Adrenal gland (tissue), 12 donors: Measurements from ENCODE around the gene AK3. TPM values are rescaled to one million over a fixed set of nuclear protein-coding genes. Genes with fewer than 3 reads are reported as not detected.
A peak's percentile ranks its signal among the peaks of the same experiment; 100 is the strongest.

Source experiments
- DNase-seq, 7 donors: peaks; one replicate each; pipeline ENCODE4 v3.0.0-alpha.2; 2019 to 2020
- H3K27ac ChIP-seq, 5 donors: fragments of 200-600 bp; sonication (generic) in 4 of 5; 1 replicate in 3 of 5; 2 replicates in 2 of 5; pipeline versions ENCODE4 v1.5.1 to v1.8.0; 2016 to 2020; ENCODE audit warnings: mild to moderate bottlenecking in 1 of 5
- H3K27me3 ChIP-seq: fragments of 200-600 bp; 2 replicates; pipeline ENCODE4 v1.8.0; 2021
- H3K36me3 ChIP-seq, 2 donors: fragments of 200-600 bp; replicated peaks in 1 of 2; 1 replicate in 1 of 2; 2 replicates in 1 of 2; pipeline versions ENCODE4 v1.5.1 to v1.8.0; 2018 to 2022
- H3K4me1 ChIP-seq, 2 donors: fragments of 200-600 bp; replicated peaks in 1 of 2; 1 replicate in 1 of 2; 2 replicates in 1 of 2; pipeline versions ENCODE4 v1.5.1 to v1.8.0; 2018 to 2021
- H3K4me3 ChIP-seq, 4 donors: fragments of 200-600 bp; sonication (generic) in 3 of 4; one replicate each; pipeline ENCODE4 v1.5.1; 2016 to 2018
- H3K9me3 ChIP-seq, 3 donors: fragments of 200-600 bp; sonication (generic) in 1 of 3; replicated peaks in 1 of 3; 1 replicate in 2 of 3; 2 replicates in 1 of 3; pipeline versions ENCODE4 v1.5.1 to v1.8.0; 2016 to 2021
- CTCF ChIP-seq, 6 experiments: fragments of 450-650 bp in 4 of 6; fragments of 200-600 bp in 2 of 6; sonication (generic) in 1 of 6; IDR thresholded peaks; 1 replicate in 5 of 6; 2 replicates in 1 of 6; pipeline versions ENCODE4 v1.5.1 to v1.8.0; 2016 to 2021; ENCODE audit warnings: antibody characterized with exemption in 6 of 6, mild to moderate bottlenecking in 2 of 6, moderate library complexity in 1 of 6
- POLR2A ChIP-seq, 2 donors: fragments of 450-650 bp; IDR thresholded peaks; one replicate each; pipeline ENCODE4 v1.6.1; 2017; ENCODE audit warnings: antibody characterized with exemption in 2 of 2, mild to moderate bottlenecking in 2 of 2, moderate library complexity in 1 of 2
- WGBS, 4 donors: extraction: QIAGEN DNeasy Blood & Tissue Kit in 2 of 4; methylation state at CpG; one replicate each; pipeline versions ENCODE4 v1.1.5 to v1.1.7; 2013 to 2017; 5-methylcytosine and 5-hydroxymethylcytosine counted together
- intact Hi-C, 2 donors: fragments of 100-400 bp; cut with DNase I; formaldehyde crosslinking; loops; one replicate each; pipeline versions ENCODE4 v1.14.1 to v1.15.0; 2022 to 2023
- polyA plus RNA-seq, 3 donors: library from polyadenylated mRNA; stranded (reverse); fragments of 200-250 nt in 2 of 3; fragments of 350-450 nt in 1 of 3; fragmentation: Illumina TruSeq in 1 of 3; extraction: RNeasy Lipid Tissue Mini Kit (QIAGEN cat#74804) in 1 of 3; gene quantifications; one replicate each; pipeline ENCODE4 v1.2.3, GENCODE V29; 2013 to 2014
- total RNA-seq, 9 donors: library from RNA; depleted of rRNA in 4 of 9; stranded (reverse); fragments of >200 nt in 4 of 9; fragments of 120-200 nt in 1 of 9; fragmentation: NEBNext Ultra II Directional in 1 of 9; extraction: Animal tissue kit (Norgen Biotek cat#: 25700) in 1 of 9; gene quantifications; one replicate each; pipeline versions ENCODE4 v1.1.0 to v1.2.4, GENCODE V29; 2013 to 2023
- donor health status: healthy with polysubstance abuse.
- donor health status: Bipolar disorder and iron deficiency.
- donor health status: DM: yes; HTN: yes; CAD: no.
- donor health status: DM: no; HTN: no; CAD: no.
- donor health status: DM: no; HTN: no; CAD: no.
- donor health status: DM: yes; HTN: yes; CAD: no.

Gene AK3
- total and polyA plus RNA-seq, 12 donors: 31.6 to 237 (median 113) TPM

GRCh38 chr9:4686112-4686511 lies 54.9 kb downstream of the AK3 start:
- peaks cover 21 to 48% of the 10 kb centered on the region in 2 donors for H3K4me1 ChIP-seq
- H3K27me3 ChIP-seq: no peaks in the 10 kb centered on the region
- intact Hi-C loops: no loop called here

GRCh38 chr9:4684820-4685219 lies 56.2 kb downstream of the AK3 start:
- DNase-seq: no peak
- intact Hi-C loops: no loop called here
- Histone ChIP-seq H3K27ac (no peak overlapping the region), H3K36me3 (peaks cover 0 to 7% of the 10 kb centered on the region in 2 donors), H3K4me3 (no peak overlapping the region), H3K9me3 (no peaks in the 10 kb centered on the region), H3K27me3 (no peaks in the 10 kb centered on the region), H3K4me1 (peaks cover 24 to 48% of the 10 kb centered on the region in 2 donors)
- no peak for TF ChIP-seq CTCF (IDR thresholded peaks at IDR 0.05)
- no peak for TF ChIP-seq POLR2A (IDR thresholded peaks at IDR 0.05)
- 90 to 94% (median 92%) methylated on average over 4 of the region's 4 CpGs for WGBS, 4 donors

More at GRCh38 chr9:4686112-4686511, 54.9 kb downstream of the AK3 start:
- Histone ChIP-seq H3K4me3 (no peak overlapping the region), H3K27ac (peak overlapping the region in 2 of 5 donors; percentile 1 to 21), H3K9me3 (no peaks in the 10 kb centered on the region), H3K36me3 (peaks cover 0 to 11% of the 10 kb centered on the region in 2 donors)
- no peak for DNase-seq
- TF ChIP-seq POLR2A (IDR thresholded peaks at IDR 0.05): no peak
- no peak for TF ChIP-seq CTCF (IDR thresholded peaks at IDR 0.05)
- WGBS, 4 donors: 61 to 71% (median 64%) methylated on average over 4 of the region's 4 CpGs

GRCh38 chr9:4680750-4681149 lies 60.3 kb downstream of the AK3 start:
- Histone ChIP-seq H3K9me3 (no peaks in the 10 kb centered on the region), H3K4me1 (peaks cover 12 to 31% of the 10 kb centered on the region in 2 donors), H3K36me3 (peaks cover 0 to 2% of the 10 kb centered on the region in 2 donors), H3K4me3 (peak overlapping the region in 2 of 4 donors; percentile 62 to 91), H3K27me3 (no peaks in the 10 kb centered on the region), H3K27ac (peak overlapping the region; percentile 90 to 99 (median 93))
- intact Hi-C loops: no loop called here
- 29 to 44% (median 42%) methylated on average over 2 of the region's 2 CpGs for WGBS, 4 donors
- DNase-seq: no peak
- peak in 1 of 2 donors; percentile 39 for TF ChIP-seq POLR2A (IDR thresholded peaks at IDR 0.05)
- TF ChIP-seq CTCF (IDR thresholded peaks at IDR 0.05): no peak

GRCh38 chr9:4680173-4680525 lies 60.9 kb downstream of the AK3 start:
- no peaks in the 10 kb centered on the region for H3K36me3 ChIP-seq
- peak overlapping the region; percentile 62 to 91 (median 83) for H3K4me3 ChIP-seq
- peak in 1 of 7 donors; percentile 19 for DNase-seq
- H3K4me1 ChIP-seq: peaks cover 13 to 30% of the 10 kb centered on the region in 2 donors
- intact Hi-C loops: no loop called here
- peak overlapping the region; percentile 90 to 99 (median 93) for H3K27ac ChIP-seq
- H3K27me3 ChIP-seq: no peaks in the 10 kb centered on the region
- H3K9me3 ChIP-seq: no peaks in the 10 kb centered on the region
- WGBS, 4 donors: 0 to 2% (median 1%) methylated on average over 10 of the region's 10 CpGs
- TF ChIP-seq POLR2A (IDR thresholded peaks at IDR 0.05): no peak
- TF ChIP-seq CTCF (IDR thresholded peaks at IDR 0.05): no peak
